RPMI7951 (cell line): ENCODE measurements around the gene TP53TG5. TPM values are rescaled to one million over a fixed set of nuclear protein-coding genes. Genes with fewer than 3 reads are reported as not detected.

Source experiments
- DNase-seq: peaks from one replicate; pipeline ENCODE4 v3.0.0-alpha.2; 2012; ENCODE audit warnings: low read depth
- total RNA-seq: library from RNA; depleted of rRNA; stranded (reverse); fragments of >200 nt; shearing (Covaris generic); gene quantifications from 2 replicates; pipeline ENCODE4 v1.2.3, GENCODE V29; 2014; rRNA removed

Gene TP53TG5
- total RNA-seq: not detected in 2 replicates

GRCh38 chr20:45378191-45378590, at the start of gene TP53TG5:
TP53TG5 (minus strand) TSS chr20:45378325; CDS start chr20:45378236, 89 bp downstream.
- no peak for DNase-seq

GRCh38 chr20:45427236-45428149, 49.4 kb upstream of the TP53TG5 start:
- no peak for DNase-seq

DNA sequence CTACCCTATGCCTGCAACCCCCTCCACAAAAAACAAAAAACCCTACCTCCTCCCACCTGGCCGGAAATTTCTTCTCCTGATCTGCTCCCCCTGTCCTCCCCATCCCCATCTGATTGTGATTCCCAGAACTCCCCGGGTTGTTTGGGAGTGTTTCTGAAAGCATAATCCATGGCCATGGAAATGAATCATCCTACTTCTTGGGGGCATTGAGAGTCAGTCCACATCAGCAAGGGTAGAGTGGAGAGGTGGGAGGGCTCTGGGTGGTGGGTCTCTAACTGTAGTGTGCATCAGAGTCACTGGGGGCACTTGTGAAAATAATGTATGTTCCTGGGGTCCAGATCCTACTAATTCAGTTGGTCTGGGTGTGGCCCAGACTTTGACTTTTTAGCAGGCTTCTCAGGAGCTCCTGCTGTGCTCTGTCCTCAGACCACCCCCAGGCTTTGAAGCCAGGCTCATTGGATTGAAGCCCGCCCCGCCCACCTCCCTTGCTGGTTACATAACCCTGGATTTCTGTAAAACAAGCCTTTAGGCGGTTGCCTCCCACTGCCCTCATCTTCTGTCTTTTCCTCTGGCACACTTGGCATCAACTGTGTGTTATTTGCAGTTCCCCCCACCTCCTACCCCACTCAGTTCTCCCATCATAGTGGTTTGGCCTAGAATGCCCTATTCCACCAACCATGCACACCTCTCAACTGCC, 48.3 kb upstream of the TP53TG5 start:
- DNase-seq: no peak

DNA sequence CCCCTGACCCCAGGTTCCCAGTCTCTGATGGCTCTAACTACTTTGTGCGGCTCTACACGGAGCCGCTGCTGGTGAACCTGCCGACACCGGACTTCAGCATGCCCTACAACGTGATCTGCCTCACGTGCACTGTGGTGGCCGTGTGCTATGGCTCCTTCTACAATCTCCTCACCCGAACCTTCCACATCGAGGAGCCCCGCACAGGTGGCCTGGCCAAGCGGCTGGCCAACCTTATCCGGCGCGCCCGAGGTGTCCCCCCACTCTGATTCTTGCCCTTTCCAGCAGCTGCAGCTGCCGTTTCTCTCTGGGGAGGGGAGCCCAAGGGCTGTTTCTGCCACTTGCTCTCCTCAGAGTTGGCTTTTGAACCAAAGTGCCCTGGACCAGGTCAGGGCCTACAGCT, 47.4 kb upstream of the TP53TG5 start:
- no peak for DNase-seq

- DNase-seq: no peak
Measured at GRCh38 chr20:45423700-45424099, 45.6 kb upstream of the TP53TG5 start.

GRCh38 chr20:45420125-45420524, 42.0 kb upstream of the TP53TG5 start:
- DNase-seq: no peak

- peak; percentile 98 for DNase-seq
Measured at GRCh38 chr20:45419188-45420091, 41.3 kb upstream of the TP53TG5 start.

DNA sequence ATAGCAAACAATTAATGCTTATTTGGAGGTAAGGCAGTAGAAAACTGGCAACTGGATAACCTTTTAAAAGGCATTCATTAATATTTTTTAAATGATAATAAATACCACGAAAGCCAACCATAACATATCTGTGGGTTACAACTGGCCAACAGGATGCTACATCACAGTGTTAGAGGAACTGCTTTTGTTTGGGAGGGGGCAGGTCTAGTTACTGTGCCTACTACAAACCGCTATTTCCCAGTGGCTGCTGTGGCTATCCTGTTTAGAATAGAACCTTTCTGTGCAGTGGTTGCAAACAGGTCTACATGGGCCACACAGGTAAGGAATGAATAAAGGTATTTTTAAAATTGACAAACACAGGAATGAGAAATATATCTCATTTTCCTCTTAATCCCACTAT, 38.8 kb upstream of the TP53TG5 start:
- no peak for DNase-seq

DNA sequence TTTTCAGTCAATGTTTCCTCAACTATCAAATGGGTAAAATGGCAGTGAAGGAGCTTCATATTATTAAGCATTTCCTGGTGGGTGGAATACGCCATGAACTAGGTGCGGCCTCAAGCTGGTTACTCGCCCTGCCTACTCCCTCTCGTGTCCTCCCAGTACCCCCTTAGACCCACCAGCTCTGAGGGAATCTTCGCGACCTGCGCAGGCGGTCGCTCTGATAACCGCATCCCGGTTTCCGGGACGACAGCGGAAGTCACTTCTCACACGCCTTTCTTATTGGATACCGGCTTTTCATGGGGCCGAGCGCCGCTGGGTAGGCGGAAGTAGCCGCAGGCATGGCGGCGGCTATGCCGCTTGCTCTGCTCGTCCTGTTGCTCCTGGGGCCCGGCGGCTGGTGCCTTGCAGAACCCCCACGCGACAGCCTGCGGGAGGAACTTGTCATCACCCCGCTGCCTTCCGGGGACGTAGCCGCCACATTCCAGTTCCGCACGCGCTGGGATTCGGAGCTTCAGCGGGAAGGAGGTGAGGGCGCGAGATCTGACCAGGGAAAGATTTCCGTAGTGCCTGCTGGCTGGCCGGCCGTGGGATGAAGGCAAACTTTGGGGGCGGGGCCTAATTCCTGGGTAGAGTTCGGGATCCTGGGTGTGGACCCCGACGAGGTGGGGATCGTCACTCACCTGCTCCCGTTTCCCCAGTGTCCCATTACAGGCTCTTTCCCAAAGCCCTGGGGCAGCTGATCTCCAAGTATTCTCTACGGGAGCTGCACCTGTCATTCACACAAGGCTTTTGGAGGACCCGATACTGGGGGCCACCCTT, 37.9 kb upstream of the TP53TG5 start, which contains the start of gene PIGT:
Gene PIGT, plus strand, starts transcription at position 320 of the 816 bp plus-strand sequence. Its CDS starts 16 bp downstream, at position 336.
- peak; percentile 91 for DNase-seq

GRCh38 chr20:45413479-45413878, 35.4 kb upstream of the TP53TG5 start:
- DNase-seq: no peak

GRCh38 chr20:45412653-45413052, 34.5 kb upstream of the TP53TG5 start:
- DNase-seq: no peak

- DNase-seq: no peak
Measured at GRCh38 chr20:45410887-45411286, 32.8 kb upstream of the TP53TG5 start.

GRCh38 chr20:45409521-45410272, 31.6 kb upstream of the TP53TG5 start:
- no peak for DNase-seq

DNA sequence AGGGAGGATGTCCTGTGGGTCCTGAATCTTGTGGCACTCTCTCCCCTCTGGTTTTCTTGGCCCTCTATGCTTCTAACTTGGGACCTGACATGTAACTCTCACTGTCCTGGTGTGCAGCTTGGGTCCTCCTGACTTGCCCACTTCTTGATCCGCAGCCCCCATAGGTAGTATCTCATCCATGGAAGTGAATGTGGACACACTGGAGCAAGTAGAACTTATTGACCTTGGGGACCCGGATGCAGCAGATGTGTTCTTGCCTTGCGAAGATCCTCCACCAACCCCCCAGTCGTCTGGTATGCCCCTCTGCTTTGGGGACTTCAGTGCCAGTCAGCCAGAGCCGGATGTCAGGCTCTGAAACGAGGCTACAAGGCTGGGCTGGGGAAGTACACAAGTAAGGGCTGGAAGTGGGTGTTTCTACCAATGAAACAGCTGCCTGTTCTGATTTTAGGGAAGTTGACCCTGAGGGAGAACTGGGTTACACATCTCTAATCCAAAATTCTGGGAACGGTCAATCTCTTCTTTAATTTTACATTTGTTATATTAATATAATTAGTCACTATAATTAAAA, 30.6 kb upstream of the TP53TG5 start:
- DNase-seq: no peak

DNA sequence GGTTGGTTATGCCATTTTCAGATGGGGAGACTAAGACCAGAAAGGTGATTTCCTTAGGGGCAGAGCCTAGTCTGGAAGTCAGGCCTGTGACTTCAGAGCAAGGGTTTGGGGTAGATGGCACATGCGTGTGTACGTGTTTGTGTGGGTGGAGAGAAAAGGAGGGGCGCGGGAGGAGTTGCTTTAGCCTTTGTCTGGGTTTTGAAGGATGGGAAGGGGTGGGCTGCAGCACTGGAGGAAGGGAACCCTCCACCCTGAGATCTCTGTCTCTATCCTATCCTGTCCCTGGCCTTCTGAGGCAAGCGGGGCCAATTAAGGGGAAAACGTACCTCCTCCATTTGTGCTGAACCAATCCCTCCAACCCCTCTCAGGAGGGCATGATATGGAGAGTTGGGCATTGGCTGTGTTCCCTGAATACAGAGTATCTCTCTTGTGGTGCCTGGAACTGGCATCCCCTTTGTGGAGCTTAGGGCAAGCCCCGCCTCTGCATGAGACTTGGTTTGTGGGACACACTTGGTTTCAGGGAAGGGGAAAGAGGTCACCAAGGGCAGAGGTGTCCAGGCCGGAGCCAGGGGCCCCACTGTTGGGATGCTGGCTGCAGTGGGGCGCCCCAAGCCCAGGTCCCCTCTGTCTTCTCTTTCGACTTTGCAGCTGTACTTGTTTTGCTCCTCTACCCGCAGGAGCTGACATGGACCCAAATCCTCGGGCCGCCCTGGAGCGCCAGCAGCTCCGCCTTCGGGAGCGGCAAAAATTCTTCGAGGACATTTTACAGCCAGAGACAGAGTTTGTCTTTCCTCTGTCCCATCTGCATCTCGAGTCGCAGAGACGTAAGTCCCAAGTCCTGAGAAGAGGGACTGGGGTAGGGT, 29.9 kb upstream of the TP53TG5 start, which contains the start of gene DBNDD2:
Gene DBNDD2, plus strand, starts transcription at position 507 of the 863 bp plus-strand sequence. Its CDS starts 179 bp downstream, at position 686.
- no peak for DNase-seq

DNA sequence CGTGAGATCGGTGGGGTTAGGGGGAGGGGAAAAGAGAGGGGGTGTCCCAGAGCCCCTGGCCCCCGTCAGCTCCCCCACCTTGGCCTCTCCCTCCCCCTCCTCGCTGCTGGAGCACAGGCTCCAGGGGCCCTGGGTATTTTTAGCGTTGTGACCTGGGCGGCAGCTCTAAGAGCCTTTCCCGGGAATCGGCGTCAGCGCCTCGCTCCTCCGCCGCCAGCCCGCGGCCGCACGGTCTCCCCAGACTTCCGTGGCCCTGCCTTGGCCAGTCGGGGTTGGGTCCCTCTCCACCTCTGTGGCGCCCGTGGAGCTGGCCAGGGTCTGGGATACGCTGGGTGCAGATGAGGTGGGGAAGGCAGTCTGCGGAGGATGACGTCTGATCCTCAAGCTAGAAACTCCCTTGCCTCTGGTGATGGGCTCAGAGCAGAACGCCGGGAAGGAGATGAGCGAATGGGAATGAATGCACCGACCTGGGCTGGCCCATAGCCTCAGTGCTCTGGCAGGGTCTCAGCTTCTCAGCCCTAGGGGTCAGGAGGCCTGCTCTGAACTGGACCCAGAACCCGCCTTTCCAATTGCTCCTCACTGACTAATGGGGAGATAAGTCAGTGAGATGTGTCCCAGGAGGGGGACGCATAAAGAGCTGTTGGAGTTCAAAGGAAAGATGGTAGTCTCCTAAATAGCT, 29.1 kb upstream of the TP53TG5 start:
- DNase-seq: no peak

DNA sequence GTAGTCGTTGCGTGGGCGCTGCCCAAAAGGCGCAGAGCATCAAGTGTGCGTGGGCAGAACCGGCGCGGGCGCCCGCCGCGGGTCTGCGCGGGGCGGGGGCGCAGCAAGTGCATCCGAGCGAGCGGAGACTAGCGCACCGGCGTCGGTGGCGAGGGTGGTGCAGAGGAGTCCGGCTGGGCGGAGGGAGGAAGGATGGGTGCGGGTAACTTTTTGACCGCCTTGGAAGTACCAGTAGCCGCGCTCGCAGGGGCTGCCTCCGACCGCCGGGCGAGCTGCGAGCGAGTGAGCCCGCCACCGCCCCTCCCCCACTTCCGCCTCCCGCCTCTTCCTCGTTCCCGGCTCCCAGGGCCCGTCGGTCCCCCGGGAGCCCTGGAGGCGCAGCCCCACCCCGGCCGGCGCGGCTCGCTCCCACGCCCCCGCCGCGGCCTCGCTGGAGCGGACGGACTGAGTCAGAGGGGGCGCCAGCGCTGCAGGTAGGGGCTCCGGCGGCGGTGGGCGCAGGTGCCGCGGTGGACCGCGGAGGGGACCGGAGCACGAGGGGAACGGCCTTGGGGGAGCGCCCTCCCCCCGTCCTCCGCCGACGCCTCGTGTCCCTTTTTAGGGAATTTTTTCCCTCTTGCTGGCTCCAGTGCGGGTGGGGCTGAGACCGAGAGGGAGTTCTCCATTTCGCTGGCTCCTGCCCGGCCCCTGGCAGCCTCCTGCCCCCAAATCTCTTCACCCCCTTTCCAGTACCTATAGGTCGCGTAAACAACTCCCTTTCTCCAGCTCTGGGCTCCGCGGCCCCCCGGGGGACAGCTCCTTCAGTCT, 28.3 kb upstream of the TP53TG5 start:
- DNase-seq: peak; percentile 50
